Measurements from ENCODE around the gene NSD2.

The NSD2 gene

DNA sequence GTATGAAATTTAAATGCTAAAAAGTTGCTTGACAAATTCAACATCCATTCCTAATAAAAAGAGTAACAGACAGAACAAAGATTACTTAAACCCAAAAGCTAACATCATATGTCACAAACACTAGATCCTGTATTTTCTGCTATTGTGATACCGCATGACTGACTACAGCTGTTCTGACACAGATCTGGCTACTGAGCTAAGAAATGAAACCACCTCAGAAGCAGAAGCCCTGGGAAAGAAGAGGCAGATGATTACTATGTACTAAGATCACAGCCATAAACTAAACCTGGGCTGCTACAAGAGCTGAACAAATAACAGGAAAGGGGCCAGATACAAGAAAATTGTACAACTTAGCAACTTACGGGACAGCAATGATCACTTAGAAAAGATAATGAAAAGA is 24.6 kb upstream of the NSD2 start:
- CTCF ChIA-PET, result interaction anchor here (2.6 kb wide), 1 partner anchor 53 kb away, joined by 5 read pairs; no protein-coding TSS in a partner anchor
- POLR2A ChIA-PET, result interaction anchor here (1.2 kb wide), 1 partner anchor 143 kb away, joined by 3 read pairs; no protein-coding TSS in a partner anchor

DNA sequence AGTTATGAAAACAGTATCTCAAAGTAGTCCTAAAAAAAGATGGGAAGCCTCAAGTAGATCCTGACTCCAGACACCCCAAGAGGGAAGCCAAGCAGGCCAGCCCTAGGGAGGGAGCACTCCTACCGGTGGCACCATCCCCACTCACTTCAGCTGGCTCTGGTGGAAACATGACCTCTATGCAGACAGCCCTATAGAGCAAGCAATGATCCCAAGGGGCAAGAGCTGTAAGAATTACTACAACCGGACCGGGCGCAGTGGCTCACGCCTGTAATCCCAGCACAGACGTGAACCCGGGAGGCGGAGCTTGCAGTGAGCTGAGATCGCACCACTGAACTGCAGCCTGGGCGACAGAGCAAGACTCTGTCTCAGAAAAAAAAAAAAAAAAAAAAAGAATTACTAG is 20.9 kb upstream of the NSD2 start:
- CTCF ChIA-PET, result no interaction called here
- POLR2A ChIA-PET, result no interaction called here

More for the DNA sequence above, 24.6 kb upstream of the NSD2 start:
- no peak for DNase-seq (ENCODE audit: extremely low spot score)
- TF ChIP-seq SUZ12 (IDR thresholded peaks at IDR 0.05) (no peak), ARNT (IDR thresholded peaks at IDR 0.05) (no peak), ELF4 (IDR thresholded peaks at IDR 0.05) (no peak), LEF1 (IDR thresholded peaks at IDR 0.05; ENCODE audit: borderline replicate concordance) (no peak), CTBP1 (IDR thresholded peaks at IDR 0.05; ENCODE audit: borderline replicate concordance) (no peak), L3MBTL2 (conservative IDR thresholded peaks at IDR 0.05) (no peak), ZNF384 (IDR thresholded peaks at IDR 0.05) (no peak), BHLHE40 (IDR thresholded peaks at IDR 0.05; ENCODE audit: borderline replicate concordance) (no peak), NFRKB (IDR thresholded peaks at IDR 0.05) (no peak), SP1 (IDR thresholded peaks at IDR 0.05) (no peak)
- TF ChIP-seq, protein P1, sequence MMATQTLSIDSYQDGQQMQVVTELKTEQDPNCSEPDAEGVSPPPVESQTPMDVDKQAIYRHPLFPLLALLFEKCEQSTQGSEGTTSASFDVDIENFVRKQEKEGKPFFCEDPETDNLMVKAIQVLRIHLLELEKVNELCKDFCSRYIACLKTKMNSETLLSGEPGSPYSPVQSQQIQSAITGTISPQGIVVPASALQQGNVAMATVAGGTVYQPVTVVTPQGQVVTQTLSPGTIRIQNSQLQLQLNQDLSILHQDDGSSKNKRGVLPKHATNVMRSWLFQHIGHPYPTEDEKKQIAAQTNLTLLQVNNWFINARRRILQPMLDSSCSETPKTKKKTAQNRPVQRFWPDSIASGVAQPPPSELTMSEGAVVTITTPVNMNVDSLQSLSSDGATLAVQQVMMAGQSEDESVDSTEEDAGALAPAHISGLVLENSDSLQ (IDR thresholded peaks at IDR 0.05), result no peak

DNA sequence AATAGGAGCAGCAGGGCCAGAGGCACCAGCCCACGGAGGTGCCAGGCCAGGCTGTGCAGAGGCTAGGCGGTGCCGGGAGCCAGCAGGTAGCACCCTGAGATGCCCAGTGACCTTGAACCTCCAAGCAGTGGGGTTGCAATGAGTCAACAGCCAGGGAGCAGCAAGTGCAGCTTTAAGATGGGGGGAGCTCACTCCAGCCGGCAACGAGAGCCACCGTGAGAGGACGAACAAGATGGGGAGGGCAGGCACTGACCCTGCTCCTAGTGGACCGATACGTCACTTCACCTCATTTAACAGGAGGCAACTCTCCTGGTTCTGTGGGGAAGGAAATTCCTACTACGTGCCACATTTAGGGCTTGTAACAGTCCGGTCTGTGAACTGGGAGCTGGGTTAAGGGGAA is 20.0 kb upstream of the NSD2 start:
- ChIA-PET CTCF (interaction anchor here (0.7 kb wide), 1 partner anchor 13 kb away, joined by 4 read pairs; no protein-coding TSS in a partner anchor), POLR2A (no interaction called here)
- DNase-seq (ENCODE audit: extremely low spot score), result peak; percentile 42
- 0 out of 2 replicates have a peak, but pooled peaks have one; percentile 65 for TF ChIP-seq HDGF (IDR thresholded peaks at IDR 0.05; ENCODE audit: borderline replicate concordance)
- TF ChIP-seq BHLHE40 (IDR thresholded peaks at IDR 0.05; ENCODE audit: borderline replicate concordance), result no peak
- TF ChIP-seq L3MBTL2 (conservative IDR thresholded peaks at IDR 0.05), result no peak

More for the DNA sequence above, 20.9 kb upstream of the NSD2 start:
- TF ChIP-seq BHLHE40 (IDR thresholded peaks at IDR 0.05; ENCODE audit: borderline replicate concordance) (no peak), TARDBP (IDR thresholded peaks at IDR 0.05) (no peak), L3MBTL2 (conservative IDR thresholded peaks at IDR 0.05) (no peak), FOXA1 (IDR thresholded peaks at IDR 0.05) (no peak)
- no peak for DNase-seq (ENCODE audit: extremely low spot score)

DNA sequence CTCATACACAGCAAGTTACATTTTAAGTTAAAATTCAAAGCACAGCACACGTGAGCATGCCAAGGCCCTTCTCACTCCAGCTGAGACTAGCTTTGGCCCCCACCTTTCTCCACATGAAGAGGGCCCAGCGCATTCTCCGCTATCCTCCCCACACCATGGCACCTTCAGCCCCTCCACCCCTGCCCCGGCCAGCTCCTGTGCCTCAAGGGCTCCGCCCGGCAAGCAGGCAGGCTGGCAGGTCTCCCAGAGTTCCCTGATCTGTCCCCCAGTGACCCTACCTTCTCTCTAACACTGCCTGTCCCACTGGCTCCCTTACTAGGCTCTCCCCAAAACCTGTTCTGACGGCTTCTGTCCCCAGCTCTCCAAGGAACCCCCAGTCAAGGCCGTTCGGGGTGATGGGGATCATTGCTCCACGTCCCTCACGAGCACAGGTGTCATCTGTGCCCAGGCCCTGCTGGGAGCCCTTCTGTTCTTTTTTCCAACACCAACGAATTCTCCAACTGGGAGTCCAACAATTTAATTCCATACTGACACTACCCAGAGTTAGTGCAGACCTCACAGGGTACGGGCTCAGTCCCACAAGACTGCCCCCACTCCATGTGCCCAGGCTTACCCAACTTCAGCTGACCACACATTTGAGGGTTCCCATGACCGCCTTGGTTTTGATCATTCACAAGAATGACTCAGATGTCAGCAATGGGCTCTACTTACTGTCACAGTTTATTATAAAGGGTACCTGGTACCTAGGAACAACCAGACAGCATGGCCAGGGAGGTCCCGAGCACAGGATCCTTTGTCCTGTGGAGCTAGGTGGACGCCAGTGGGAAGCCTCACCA is 19.4 kb upstream of the NSD2 start:
- CTCF ChIA-PET, result no interaction called here
- POLR2A ChIA-PET, result no interaction called here
- DNase-seq (ENCODE audit: extremely low spot score), result no peak

DNA sequence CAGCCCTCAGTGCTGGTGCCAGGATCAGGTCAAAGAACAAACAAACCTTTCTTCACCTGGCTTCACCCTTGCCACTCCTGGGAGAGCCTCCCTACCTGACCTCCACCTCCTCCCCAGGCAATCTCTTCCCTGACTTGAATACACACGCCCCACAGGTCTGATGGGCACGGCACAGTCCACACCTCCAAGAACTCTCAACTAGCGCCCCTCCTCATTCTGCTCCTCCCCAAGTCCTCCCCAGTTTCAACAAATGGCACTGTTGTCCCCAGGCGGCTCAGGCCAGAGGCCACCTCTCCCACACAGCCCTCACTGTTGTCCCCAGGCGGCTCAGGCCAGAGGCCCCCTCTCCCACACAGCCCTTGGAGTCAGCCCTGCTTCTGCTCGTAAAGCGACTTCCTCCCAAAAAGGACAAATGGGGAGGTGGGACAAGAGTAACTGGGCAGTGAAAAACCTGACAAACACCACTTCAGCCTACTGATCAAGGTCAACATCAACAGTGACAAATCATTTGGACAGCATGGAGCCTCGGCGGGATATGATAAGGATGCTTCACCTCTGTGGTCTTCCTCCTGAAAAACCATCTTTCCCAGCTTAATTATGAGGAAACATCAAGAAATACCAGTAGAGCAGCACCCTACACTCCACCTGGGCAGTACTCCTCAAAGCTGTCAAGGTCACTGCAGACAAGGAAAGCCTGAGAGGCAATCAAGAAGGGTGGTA is 18.1 kb upstream of the NSD2 start:
- no peak for TF ChIP-seq SUZ12 (IDR thresholded peaks at IDR 0.05)
- no peak for TF ChIP-seq FOXM1 (IDR thresholded peaks at IDR 0.05; ENCODE audit: borderline replicate concordance)
- no peak for TF ChIP-seq HDGF (IDR thresholded peaks at IDR 0.05; ENCODE audit: borderline replicate concordance)
- TF ChIP-seq CTBP1 (IDR thresholded peaks at IDR 0.05; ENCODE audit: borderline replicate concordance), result no peak
- TF ChIP-seq TARDBP (IDR thresholded peaks at IDR 0.05), result no peak
- TF ChIP-seq, protein P1 (IDR thresholded peaks at IDR 0.05), result no peak
- no peak for TF ChIP-seq ELF4 (IDR thresholded peaks at IDR 0.05)
- no peak for TF ChIP-seq ZNF384 (IDR thresholded peaks at IDR 0.05)
- ChIA-PET CTCF (interaction anchor here (0.9 kb wide), 1 partner anchor 105 kb away, joined by 3 read pairs; no protein-coding TSS in a partner anchor), POLR2A (interaction anchor here (4.3 kb wide), 1 partner anchor 17 kb away, joined by 31 read pairs; the partner anchor contains the start of gene NSD2)
- no peak for DNase-seq (ENCODE audit: extremely low spot score)

More for the DNA sequence above, 19.4 kb upstream of the NSD2 start:
- TF ChIP-seq FOXK2 (IDR thresholded peaks at IDR 0.05) (no peak), ZNF384 (IDR thresholded peaks at IDR 0.05) (no peak), NFRKB (IDR thresholded peaks at IDR 0.05) (no peak), ARNT (IDR thresholded peaks at IDR 0.05) (no peak), LEF1 (IDR thresholded peaks at IDR 0.05; ENCODE audit: borderline replicate concordance) (no peak), CTBP1 (IDR thresholded peaks at IDR 0.05; ENCODE audit: borderline replicate concordance) (no peak)
- TF ChIP-seq, protein P1 (IDR thresholded peaks at IDR 0.05), result no peak

DNA sequence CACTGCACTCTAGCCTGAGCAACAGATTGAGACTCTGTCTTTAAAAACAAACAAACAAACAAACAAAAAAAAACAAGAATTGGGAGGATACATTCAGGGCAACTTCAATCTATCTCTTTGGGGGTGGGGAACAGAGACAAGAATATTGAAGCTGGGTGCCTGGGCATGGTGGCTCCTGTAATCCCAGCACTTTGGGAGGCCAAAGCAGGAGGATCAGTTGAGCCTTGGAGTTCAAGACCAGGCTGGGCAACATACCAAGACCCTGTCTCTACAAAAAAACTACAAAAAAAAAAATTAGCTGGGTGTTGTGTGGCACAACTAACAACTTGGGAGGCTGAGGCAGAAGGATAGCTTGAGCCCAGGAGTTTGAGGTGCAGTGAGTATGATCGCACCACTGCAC is 16.4 kb upstream of the NSD2 start:
- DNase-seq (ENCODE audit: extremely low spot score), result no peak
- POLR2A ChIA-PET, result interaction anchor here (0.6 to 4.3 kb wide), 3 partner anchors 16 to 44 kb away, joined by 4 to 31 read pairs (median 11); partner anchors contain the start of gene NSD2
- TF ChIP-seq LEF1 (IDR thresholded peaks at IDR 0.05; ENCODE audit: borderline replicate concordance) (no peak), BHLHE40 (IDR thresholded peaks at IDR 0.05; ENCODE audit: borderline replicate concordance) (no peak), HDGF (IDR thresholded peaks at IDR 0.05; ENCODE audit: borderline replicate concordance) (no peak), ARNT (IDR thresholded peaks at IDR 0.05) (no peak), FOXM1 (IDR thresholded peaks at IDR 0.05; ENCODE audit: borderline replicate concordance) (no peak), FOXA1 (IDR thresholded peaks at IDR 0.05) (no peak), CTBP1 (IDR thresholded peaks at IDR 0.05; ENCODE audit: borderline replicate concordance) (no peak), L3MBTL2 (conservative IDR thresholded peaks at IDR 0.05) (no peak), NFRKB (IDR thresholded peaks at IDR 0.05) (no peak), SP1 (IDR thresholded peaks at IDR 0.05) (no peak)
- TF ChIP-seq, protein P1 (IDR thresholded peaks at IDR 0.05), result no peak
- CTCF ChIA-PET, result interaction anchor here (0.9 kb wide), 1 partner anchor 45 kb away, joined by 3 read pairs; no protein-coding TSS in a partner anchor
